ENCODE data around the gene TVP23B. TPM values are rescaled to one million over a fixed set of nuclear protein-coding genes. Genes with fewer than 3 reads are reported as not detected.
"Not testable (repeated sequence)": the region's sequence is repeated elsewhere in the genome, so short reads cannot be mapped to it uniquely, and the experiment has no call there.

Gene TVP23B
- total RNA-seq, 1 donor from 2014 or later = 65.5 TPM

GRCh38 chr17:18794841-18795240, 13.9 kb downstream of the TVP23B start:
- not testable (repeated sequence) for DNase-seq

GRCh38 chr17:18796887-18797286, 15.9 kb downstream of the TVP23B start:
- not testable (repeated sequence) for DNase-seq

GRCh38 chr17:18803458-18804245, 22.7 kb downstream of the TVP23B start:
- DNase-seq = not testable (repeated sequence)

GRCh38 chr17:18815924-18816323, 34.9 kb downstream of the TVP23B start:
- not testable (repeated sequence) for DNase-seq

GRCh38 chr17:18816489-18817371, 35.7 kb downstream of the TVP23B start:
- peak; percentile 81 for DNase-seq

GRCh38 chr17:18821430-18821829, 40.4 kb downstream of the TVP23B start:
- peak; percentile 28 for DNase-seq

- not testable (repeated sequence) for DNase-seq
Observed at GRCh38 chr17:18827613-18828012, 46.6 kb downstream of the TVP23B start.

GRCh38 chr17:18848501-18848900, 67.5 kb downstream of the TVP23B start:
- DNase-seq = no peak

GRCh38 chr17:18850679-18851078, 69.7 kb downstream of the TVP23B start:
- no peak for DNase-seq

- DNase-seq = no peak
Observed at GRCh38 chr17:18851201-18851600, 70.2 kb downstream of the TVP23B start.

- no peak for DNase-seq
Observed at GRCh38 chr17:18854956-18855355, 74.0 kb downstream of the TVP23B start.

GRCh38 chr17:18855831-18856569, 75.0 kb downstream of the TVP23B start:
- peak; percentile 97 for DNase-seq

Other genes starting within 250 kb of the TVP23B start
- gene TBC1D28, start 136.8 kb upstream of the TVP23B start, total RNA-seq = not detected in 2 replicates
- 3.0 and 4.1 TPM in 2 replicates for gene FOXO3B, start 98.9 kb upstream of the TVP23B start, total RNA-seq
- not detected in 2 replicates for gene FBXW10, start 37.1 kb upstream of the TVP23B start, total RNA-seq
- 50.4 and 51.9 TPM in 2 replicates for gene PRPSAP2, start 76.9 kb downstream of the TVP23B start, total RNA-seq
- gene SLC5A10, start 171.0 kb downstream of the TVP23B start, total RNA-seq = not detected in 2 replicates
- gene FAM83G, start 223.6 kb downstream of the TVP23B start, total RNA-seq = 12.9 and 15.1 TPM in 2 replicates

All from dermis blood vessel endothelial cell (primary cell).